HepG2 (cell line): ENCODE data around the gene FCHO1. TPM values are rescaled to one million over a fixed set of nuclear protein-coding genes. Genes with fewer than 3 reads are reported as not detected.

Source experiments
- ARNT ChIP-seq: fragments of 450-650 bp; IDR thresholded peaks from 2 replicates; pipeline ENCODE4 v1.6.1; 2017
- EZH2 ChIP-seq: conservative IDR thresholded peaks from 2 replicates; pipeline ENCODE4 v1.6.1; 2012; ENCODE audit warnings: mild to moderate bottlenecking, low read depth, low read length, moderate library complexity
- FOXK2 ChIP-seq: fragments of 450-650 bp; IDR thresholded peaks from 2 replicates; pipeline ENCODE4 v1.6.1; 2016
- FOXO1 ChIP-seq: sonication (generic); formaldehyde crosslinking; IDR thresholded peaks from 2 replicates; pipeline ENCODE4 v1.4.0; 2020; ENCODE audit warnings: missing genetic modification reagents
- GABPB1 ChIP-seq: IDR thresholded peaks from 2 replicates; pipeline ENCODE4 v1.6.1; 2016; ENCODE audit warnings: mild to moderate bottlenecking, missing genetic modification reagents, moderate library complexity, missing compliant biosample characterization
- KLF6 ChIP-seq: IDR thresholded peaks from 2 replicates; pipeline ENCODE4 v1.8.0; 2016; ENCODE audit warnings: missing biosample characterization, missing genetic modification reagents
- MIER3 ChIP-seq: IDR thresholded peaks from 2 replicates; pipeline ENCODE4 v1.6.1; 2016; ENCODE audit warnings: missing compliant biosample characterization, borderline replicate concordance
- NR2F1 ChIP-seq, 2 experiments: fragments of 450-650 bp in 1 of 2; formaldehyde crosslinking in 1 of 2; IDR thresholded peaks; 2 replicates each; pipeline versions ENCODE4 v1.5.0 to v1.6.1; 2016 to 2020; ENCODE audit warnings: mild to moderate bottlenecking in 1 of 2, missing compliant biosample characterization in 1 of 2, missing genetic modification reagents in 1 of 2, moderate library complexity in 1 of 2
- NR2F6 ChIP-seq, 2 experiments: IDR thresholded peaks; 2 replicates each; pipeline ENCODE4 v1.6.1; 2016; ENCODE audit warnings: antibody characterized with exemption in 1 of 2, mild to moderate bottlenecking in 1 of 2
- RAD51 ChIP-seq: fragments of 450-650 bp; IDR thresholded peaks from 2 replicates; pipeline ENCODE4 v1.6.1; 2016; ENCODE audit warnings: borderline replicate concordance
- SCMH1 ChIP-seq: sonication (generic); formaldehyde crosslinking; IDR thresholded peaks from 2 replicates; pipeline ENCODE4 v1.9.0; 2021; ENCODE audit warnings: missing genetic modification reagents, mild to moderate bottlenecking, borderline replicate concordance
- SMAD9 ChIP-seq: sonication (generic); formaldehyde crosslinking; IDR thresholded peaks from 2 replicates; pipeline ENCODE4 v1.5.1; 2020; ENCODE audit warnings: mild to moderate bottlenecking, missing genetic modification reagents
- SNRNP70 ChIP-seq: fragments of 200-400 bp; formaldehyde crosslinking; IDR thresholded peaks from 2 replicates; pipeline ENCODE4 v1.6.1; 2017; ENCODE audit warnings: mild to moderate bottlenecking, low read depth, low read length, moderate library complexity
- SOX13 ChIP-seq, 3 experiments: fragments of 450-650 bp in 1 of 3; sonication (generic) in 1 of 3; formaldehyde crosslinking in 1 of 3; IDR thresholded peaks in 2 of 3; conservative IDR thresholded peaks in 1 of 3; 2 replicates each; pipeline versions ENCODE4 v1.5.0 to v1.6.1; 2016 to 2020; ENCODE audit warnings: antibody characterized with exemption in 1 of 3, mild to moderate bottlenecking in 1 of 3, missing compliant biosample characterization in 1 of 3, missing genetic modification reagents in 1 of 3, moderate library complexity in 1 of 3
- TARDBP ChIP-seq: sonication (generic); formaldehyde crosslinking; IDR thresholded peaks from 2 replicates; pipeline ENCODE4 v1.8.0; 2022; ENCODE audit warnings: mild to moderate bottlenecking, missing genetic modification reagents
- XBP1 ChIP-seq: sonication (generic); formaldehyde crosslinking; IDR thresholded peaks from 2 replicates; pipeline ENCODE4 v1.5.0; 2020; ENCODE audit warnings: missing genetic modification reagents
- YEATS4 ChIP-seq: sonication (generic); formaldehyde crosslinking; IDR thresholded peaks from 2 replicates; pipeline ENCODE4 v1.4.0; 2020; ENCODE audit warnings: missing genetic modification reagents, borderline replicate concordance
- ZNF263 ChIP-seq: sonication (generic); formaldehyde crosslinking; IDR thresholded peaks from 2 replicates; pipeline ENCODE4 v1.4.0; 2020; ENCODE audit warnings: missing genetic modification reagents
- ZNF460 ChIP-seq: sonication (generic); formaldehyde crosslinking; IDR thresholded peaks from 2 replicates; pipeline ENCODE4 v1.5.1; 2020; ENCODE audit warnings: missing genetic modification reagents, mild to moderate bottlenecking, borderline replicate concordance
- ZNF468 ChIP-seq: sonication (generic); formaldehyde crosslinking; IDR thresholded peaks from 2 replicates; pipeline ENCODE4 v1.8.0; 2022; ENCODE audit warnings: mild to moderate bottlenecking, moderate library complexity, missing genetic modification reagents
- ZNF558 ChIP-seq: sonication (generic); formaldehyde crosslinking; IDR thresholded peaks from 2 replicates; pipeline ENCODE4 v1.9.0; 2022; ENCODE audit warnings: mild to moderate bottlenecking, missing genetic modification reagents, borderline replicate concordance
- ZNF746 ChIP-seq: sonication (generic); formaldehyde crosslinking; IDR thresholded peaks from 2 replicates; pipeline ENCODE4 v1.8.0; 2022; ENCODE audit warnings: mild to moderate bottlenecking, missing genetic modification reagents
- ZNF777 ChIP-seq: sonication (generic); formaldehyde crosslinking; IDR thresholded peaks from 2 replicates; pipeline ENCODE4 v1.4.0; 2020; ENCODE audit warnings: missing genetic modification reagents
- ZNF792 ChIP-seq: IDR thresholded peaks from 2 replicates; pipeline ENCODE4 v1.6.1; 2016
- polyA plus RNA-seq, 8 experiments: library from polyadenylated mRNA; depleted of rRNA in 3 of 8; stranded (reverse) in 7 of 8; unstranded in 1 of 8; fragments of >200 nt; fragmentation: Illumina TruSeq in 4 of 8; extraction: Trizol in 4 of 8; gene quantifications; 2 replicates each; pipeline versions ENCODE4 v1.2.1 to v1.2.3, GENCODE V29; 2011 to 2016; ENCODE audit warnings: low read depth in 4 of 8, missing spikeins in 1 of 8, mixed read lengths in 1 of 8; ENCODE audit not compliant: insufficient read depth in 1 of 8
- total RNA-seq, 5 experiments: library from RNA; depleted of rRNA; stranded (reverse); fragments of >200 nt; fragmentation: Illumina TruSeq; extraction: Trizol; gene quantifications; 2 replicates each; pipeline ENCODE4 v1.2.3, GENCODE V29; 2016; ENCODE audit warnings: low read depth in 1 of 5
- TF ChIP-seq, protein P1 (sequence below): sonication (generic); formaldehyde crosslinking; IDR thresholded peaks from 2 replicates; pipeline ENCODE4 v1.4.0; 2020; ENCODE audit warnings: mild to moderate bottlenecking, missing genetic modification reagents, borderline replicate concordance
- TF ChIP-seq, protein P2 (sequence below): sonication (generic); formaldehyde crosslinking; IDR thresholded peaks from 2 replicates; pipeline ENCODE4 v1.4.0; 2020; ENCODE audit warnings: missing genetic modification reagents

Gene FCHO1
- total and polyA plus RNA-seq, 2 of the 13 experiments (the other 11 are each of a cell fraction or from before 2014, with no cell fraction given): 1.3 to 3.1 TPM

DNA sequence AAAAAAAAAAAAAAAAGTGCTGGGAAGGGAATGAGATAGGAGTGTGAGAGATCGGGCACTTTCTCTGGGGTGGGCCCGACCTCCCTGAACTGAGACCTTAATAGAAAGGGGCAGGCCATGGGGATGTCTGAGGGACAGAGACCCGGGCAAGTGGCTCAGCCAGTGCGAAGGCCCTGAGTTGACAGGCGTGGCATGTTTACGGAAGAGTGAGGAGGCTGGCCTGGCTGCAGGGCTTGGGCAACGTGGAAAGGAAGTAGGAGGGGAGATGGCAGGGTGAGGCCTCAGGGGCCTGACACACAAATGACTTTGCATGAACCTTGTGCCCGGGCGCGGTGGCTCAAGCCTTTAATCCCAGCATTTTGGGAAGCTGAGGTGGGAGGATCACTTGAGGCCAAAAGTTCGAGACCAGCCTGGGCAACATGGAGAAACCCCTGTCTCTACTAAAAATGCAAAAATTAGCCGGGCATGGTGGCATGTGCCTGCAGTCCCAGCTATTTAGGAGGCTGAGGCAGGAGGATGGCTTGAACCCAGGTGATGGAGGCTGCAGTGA lies 13.9 kb downstream of the FCHO1 start (continued):
- TF ChIP-seq SOX13 (IDR thresholded peaks at IDR 0.05) (no peak), SOX13 (CRISPR knock-in tag; conservative IDR thresholded peaks at IDR 0.05 in 1 of 2, IDR thresholded peaks at IDR 0.05 in 1 of 2) (peak in 1 of 2 experiments; percentile 40; a peak in 1 of 4 replicates), ZNF746 (peak; percentile 58; the same call in 1 of the 2 replicates), SNRNP70 (no peak), NR2F6 (IDR thresholded peaks at IDR 0.05) (peak; percentile 49; the same call in 1 of the 2 replicates), NR2F6 (CRISPR knock-in tag; IDR thresholded peaks at IDR 0.05) (peak; percentile 83), FOXK2 (peak; percentile 92), ZNF468 (CRISPR knock-in tag) (no peak), ARNT (no peak), GABPB1 (CRISPR knock-in tag) (peak; percentile 72), TARDBP (CRISPR knock-in tag) (peak; percentile 79), ZNF792 (peak; percentile 41; the same call in 1 of the 2 replicates), RAD51 (no peak), NR2F1 (CRISPR knock-in tag; IDR thresholded peaks at IDR 0.05) (0 out of 4 replicates have a peak, but pooled peaks of 1 of the 2 experiments have one; percentile 7), SMAD9 (CRISPR knock-in tag) (no peak), KLF6 (CRISPR knock-in tag) (no peak), SCMH1 (CRISPR knock-in tag) (no peak), MIER3 (CRISPR knock-in tag) (peak; percentile 64; the same call in 1 of the 2 replicates), XBP1 (CRISPR knock-in tag) (no peak), FOXO1 (CRISPR knock-in tag) (peak; percentile 87), ZNF263 (CRISPR knock-in tag) (no peak), ZNF777 (CRISPR knock-in tag) (no peak), ZNF460 (no peak), EZH2 (no peak), YEATS4 (CRISPR knock-in tag) (peak; percentile 74; the same call in 1 of the 2 replicates), ZNF558 (CRISPR knock-in tag) (no peak)
- TF ChIP-seq, protein P1, sequence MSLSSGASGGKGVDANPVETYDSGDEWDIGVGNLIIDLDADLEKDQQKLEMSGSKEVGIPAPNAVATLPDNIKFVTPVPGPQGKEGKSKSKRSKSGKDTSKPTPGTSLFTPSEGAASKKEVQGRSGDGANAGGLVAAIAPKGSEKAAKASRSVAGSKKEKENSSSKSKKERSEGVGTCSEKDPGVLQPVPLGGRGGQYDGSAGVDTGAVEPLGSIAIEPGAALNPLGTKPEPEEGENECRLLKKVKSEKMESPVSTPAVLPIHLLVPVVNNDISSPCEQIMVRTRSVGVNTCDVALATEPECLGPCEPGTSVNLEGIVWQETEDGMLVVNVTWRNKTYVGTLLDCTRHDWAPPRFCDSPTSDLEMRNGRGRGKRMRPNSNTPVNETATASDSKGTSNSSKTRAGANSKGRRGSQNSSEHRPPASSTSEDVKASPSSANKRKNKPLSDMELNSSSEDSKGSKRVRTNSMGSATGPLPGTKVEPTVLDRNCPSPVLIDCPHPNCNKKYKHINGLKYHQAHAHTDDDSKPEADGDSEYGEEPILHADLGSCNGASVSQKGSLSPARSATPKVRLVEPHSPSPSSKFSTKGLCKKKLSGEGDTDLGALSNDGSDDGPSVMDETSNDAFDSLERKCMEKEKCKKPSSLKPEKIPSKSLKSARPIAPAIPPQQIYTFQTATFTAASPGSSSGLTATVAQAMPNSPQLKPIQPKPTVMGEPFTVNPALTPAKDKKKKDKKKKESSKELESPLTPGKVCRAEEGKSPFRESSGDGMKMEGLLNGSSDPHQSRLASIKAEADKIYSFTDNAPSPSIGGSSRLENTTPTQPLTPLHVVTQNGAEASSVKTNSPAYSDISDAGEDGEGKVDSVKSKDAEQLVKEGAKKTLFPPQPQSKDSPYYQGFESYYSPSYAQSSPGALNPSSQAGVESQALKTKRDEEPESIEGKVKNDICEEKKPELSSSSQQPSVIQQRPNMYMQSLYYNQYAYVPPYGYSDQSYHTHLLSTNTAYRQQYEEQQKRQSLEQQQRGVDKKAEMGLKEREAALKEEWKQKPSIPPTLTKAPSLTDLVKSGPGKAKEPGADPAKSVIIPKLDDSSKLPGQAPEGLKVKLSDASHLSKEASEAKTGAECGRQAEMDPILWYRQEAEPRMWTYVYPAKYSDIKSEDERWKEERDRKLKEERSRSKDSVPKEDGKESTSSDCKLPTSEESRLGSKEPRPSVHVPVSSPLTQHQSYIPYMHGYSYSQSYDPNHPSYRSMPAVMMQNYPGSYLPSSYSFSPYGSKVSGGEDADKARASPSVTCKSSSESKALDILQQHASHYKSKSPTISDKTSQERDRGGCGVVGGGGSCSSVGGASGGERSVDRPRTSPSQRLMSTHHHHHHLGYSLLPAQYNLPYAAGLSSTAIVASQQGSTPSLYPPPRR (CRISPR knock-in tag): peak; percentile 40; the same call in 1 of the 2 replicates
- TF ChIP-seq, protein P2, sequence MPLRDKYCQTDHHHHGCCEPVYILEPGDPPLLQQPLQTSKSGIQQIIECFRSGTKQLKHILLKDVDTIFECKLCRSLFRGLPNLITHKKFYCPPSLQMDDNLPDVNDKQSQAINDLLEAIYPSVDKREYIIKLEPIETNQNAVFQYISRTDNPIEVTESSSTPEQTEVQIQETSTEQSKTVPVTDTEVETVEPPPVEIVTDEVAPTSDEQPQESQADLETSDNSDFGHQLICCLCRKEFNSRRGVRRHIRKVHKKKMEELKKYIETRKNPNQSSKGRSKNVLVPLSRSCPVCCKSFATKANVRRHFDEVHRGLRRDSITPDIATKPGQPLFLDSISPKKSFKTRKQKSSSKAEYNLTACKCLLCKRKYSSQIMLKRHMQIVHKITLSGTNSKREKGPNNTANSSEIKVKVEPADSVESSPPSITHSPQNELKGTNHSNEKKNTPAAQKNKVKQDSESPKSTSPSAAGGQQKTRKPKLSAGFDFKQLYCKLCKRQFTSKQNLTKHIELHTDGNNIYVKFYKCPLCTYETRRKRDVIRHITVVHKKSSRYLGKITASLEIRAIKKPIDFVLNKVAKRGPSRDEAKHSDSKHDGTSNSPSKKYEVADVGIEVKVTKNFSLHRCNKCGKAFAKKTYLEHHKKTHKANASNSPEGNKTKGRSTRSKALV: no peak
